ENCODE data around the gene TRIM37. TPM values are rescaled to one million over a fixed set of nuclear protein-coding genes. Genes with fewer than 3 reads are reported as not detected.

The TRIM37 gene
- total RNA-seq, result 26.0 and 26.5 TPM in 2 replicates

GRCh38 chr17:59106463-59107305 lies at the start of gene TRIM37:
Gene TRIM37 (minus strand): TSS chr17:59106880. CDS start chr17:59106461, 419 bp downstream.

GRCh38 chr17:59155439-59156177 lies 48.9 kb upstream of the TRIM37 start, which contains the start of gene PRR11:
Gene PRR11 (plus strand): TSS chr17:59155746. CDS start chr17:59169753, 14,007 bp downstream.

GRCh38 chr17:59154721-59155438 lies 48.2 kb upstream of the TRIM37 start, which contains the start of gene SKA2:
Gene SKA2 (minus strand): TSS chr17:59155186. CDS start chr17:59155163, 23 bp downstream.

Other genes starting within 250 kb of the TRIM37 start
- gene SKA2, start 48.3 kb upstream of the TRIM37 start, total RNA-seq, result 97.4 and 107 TPM in 2 replicates
- 57.3 and 1,133 TPM in 2 replicates for gene PRR11, start 48.9 kb upstream of the TRIM37 start, total RNA-seq
- gene SMG8, start 103.2 kb upstream of the TRIM37 start, total RNA-seq, result 17.2 and 20.1 TPM in 2 replicates
- 0.34 and 1.3 TPM in 2 replicates for gene GDPD1, start 113.6 kb upstream of the TRIM37 start, total RNA-seq
- gene YPEL2, start 224.8 kb upstream of the TRIM37 start, total RNA-seq, result 28.4 and 31.4 TPM in 2 replicates